ENCODE results near the gene BSND.

Gene BSND

DNA sequence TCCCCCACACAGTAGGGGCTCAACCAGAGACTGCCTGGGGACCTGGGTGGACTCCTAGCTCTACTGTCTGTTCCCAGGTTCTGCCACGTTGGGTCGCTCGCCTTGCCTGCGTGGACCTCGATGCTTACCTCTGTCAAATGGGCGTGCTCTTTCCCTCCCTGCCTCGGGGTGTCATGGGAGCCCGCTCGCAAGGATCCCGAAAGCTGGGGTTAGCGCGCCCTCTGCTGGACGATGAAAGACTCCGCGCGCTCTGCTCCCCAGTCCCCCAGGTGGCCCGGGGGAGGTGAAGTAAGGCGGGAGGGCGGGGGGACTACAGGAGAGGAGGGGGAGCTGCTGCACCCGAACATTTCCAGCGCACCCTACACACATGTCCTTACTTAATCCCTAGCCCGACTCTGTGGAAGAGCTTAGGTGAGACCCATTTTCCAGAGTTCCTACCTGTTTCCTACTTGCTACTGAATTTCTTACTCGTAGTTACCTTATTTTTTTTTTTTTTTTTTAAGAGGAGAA lies 2.3 kb upstream of the BSND start:
- CTCF ChIA-PET, result interaction anchor here (0.5 to 3.4 kb wide), 15 partner anchors 10 to 175 kb away, joined by 3 to 45 read pairs (median 3); no protein-coding TSS in a partner anchor
- peak; percentile 97 for DNase-seq (ENCODE audit: extremely low spot score)

GRCh38 chr1:54996869-54997710 lies 1.6 kb upstream of the BSND start:
- DNase-seq (ENCODE audit: extremely low spot score), result peak; percentile 42
- POLR2A ChIA-PET, result no interaction called here
- no peak for TF ChIP-seq TARDBP (IDR thresholded peaks at IDR 0.05)
- CTCF ChIA-PET, result interaction anchor here (0.6 to 3.4 kb wide), 13 partner anchors 9 to 93 kb away, joined by 3 to 45 read pairs (median 3); no protein-coding TSS in a partner anchor

More for the DNA sequence above, 2.3 kb upstream of the BSND start:
- POLR2A ChIA-PET, result no interaction called here
- no peak for TF ChIP-seq NFRKB (IDR thresholded peaks at IDR 0.05)
- TF ChIP-seq L3MBTL2 (conservative IDR thresholded peaks at IDR 0.05), result peak; percentile 64
- no peak for TF ChIP-seq ZNF384 (IDR thresholded peaks at IDR 0.05)
- no peak for TF ChIP-seq HDGF (IDR thresholded peaks at IDR 0.05; ENCODE audit: borderline replicate concordance)

- no peak for DNase-seq (ENCODE audit: extremely low spot score)
- ChIA-PET CTCF (interaction anchor here (2.2 to 3.4 kb wide), 2 partner anchors 47 to 52 kb away, joined by 26 to 45 read pairs; no protein-coding TSS in a partner anchor), POLR2A (no interaction called here)
- TF ChIP-seq FOXK2 (IDR thresholded peaks at IDR 0.05) (no peak), SUZ12 (IDR thresholded peaks at IDR 0.05) (no peak), CTBP1 (IDR thresholded peaks at IDR 0.05; ENCODE audit: borderline replicate concordance) (no peak), NFRKB (IDR thresholded peaks at IDR 0.05) (no peak), LEF1 (IDR thresholded peaks at IDR 0.05; ENCODE audit: borderline replicate concordance) (no peak), SP1 (IDR thresholded peaks at IDR 0.05) (no peak), ELF4 (IDR thresholded peaks at IDR 0.05) (no peak), BHLHE40 (IDR thresholded peaks at IDR 0.05; ENCODE audit: borderline replicate concordance) (no peak), ARNT (IDR thresholded peaks at IDR 0.05) (no peak), TARDBP (IDR thresholded peaks at IDR 0.05) (no peak), PKNOX1 (IDR thresholded peaks at IDR 0.05) (no peak), FOXM1 (IDR thresholded peaks at IDR 0.05; ENCODE audit: borderline replicate concordance) (no peak), FOXA1 (IDR thresholded peaks at IDR 0.05) (no peak), HDGF (IDR thresholded peaks at IDR 0.05; ENCODE audit: borderline replicate concordance) (no peak), ZNF384 (IDR thresholded peaks at IDR 0.05) (no peak), L3MBTL2 (conservative IDR thresholded peaks at IDR 0.05) (no peak)
These were observed 1.1 kb upstream of the BSND start for GRCh38 chr1:54997711-54997986.

- POLR2A ChIA-PET, result no interaction called here
- no peak for DNase-seq (ENCODE audit: extremely low spot score)
- TF ChIP-seq TARDBP (IDR thresholded peaks at IDR 0.05) (no peak), ZNF384 (IDR thresholded peaks at IDR 0.05) (no peak), FOXM1 (IDR thresholded peaks at IDR 0.05; ENCODE audit: borderline replicate concordance) (no peak), LEF1 (IDR thresholded peaks at IDR 0.05; ENCODE audit: borderline replicate concordance) (no peak), BHLHE40 (IDR thresholded peaks at IDR 0.05; ENCODE audit: borderline replicate concordance) (no peak), CTBP1 (IDR thresholded peaks at IDR 0.05; ENCODE audit: borderline replicate concordance) (no peak), ELF4 (IDR thresholded peaks at IDR 0.05) (no peak), NFRKB (IDR thresholded peaks at IDR 0.05) (no peak), HDGF (IDR thresholded peaks at IDR 0.05; ENCODE audit: borderline replicate concordance) (no peak), L3MBTL2 (conservative IDR thresholded peaks at IDR 0.05) (no peak), SP1 (IDR thresholded peaks at IDR 0.05) (no peak), ARNT (IDR thresholded peaks at IDR 0.05) (no peak), FOXK2 (IDR thresholded peaks at IDR 0.05) (no peak), PKNOX1 (IDR thresholded peaks at IDR 0.05) (no peak), FOXA1 (IDR thresholded peaks at IDR 0.05) (no peak), SUZ12 (IDR thresholded peaks at IDR 0.05) (no peak)
- CTCF ChIA-PET, result interaction anchor here (0.7 to 3.4 kb wide), 3 partner anchors 52 to 53 kb away, joined by 3 to 45 read pairs (median 4); no protein-coding TSS in a partner anchor
These were observed 633 bp upstream of the BSND start for GRCh38 chr1:54998100-54998499.

- no peak for DNase-seq (ENCODE audit: extremely low spot score)
- no peak for TF ChIP-seq ZNF384 (IDR thresholded peaks at IDR 0.05)
- TF ChIP-seq SP1 (IDR thresholded peaks at IDR 0.05), result no peak
- TF ChIP-seq FOXK2 (IDR thresholded peaks at IDR 0.05), result no peak
- no peak for TF ChIP-seq BHLHE40 (IDR thresholded peaks at IDR 0.05; ENCODE audit: borderline replicate concordance)
- no peak for TF ChIP-seq NFRKB (IDR thresholded peaks at IDR 0.05)
- TF ChIP-seq ARNT (IDR thresholded peaks at IDR 0.05), result no peak
- no peak for TF ChIP-seq SUZ12 (IDR thresholded peaks at IDR 0.05)
- TF ChIP-seq L3MBTL2 (conservative IDR thresholded peaks at IDR 0.05), result no peak
- no peak for TF ChIP-seq FOXA1 (IDR thresholded peaks at IDR 0.05)
- TF ChIP-seq HDGF (IDR thresholded peaks at IDR 0.05; ENCODE audit: borderline replicate concordance), result no peak
- TF ChIP-seq CTBP1 (IDR thresholded peaks at IDR 0.05; ENCODE audit: borderline replicate concordance), result no peak
- TF ChIP-seq FOXM1 (IDR thresholded peaks at IDR 0.05; ENCODE audit: borderline replicate concordance), result no peak
- CTCF ChIA-PET, result interaction anchor here (1.3 kb wide), 1 partner anchor 22 kb away, joined by 4 read pairs; no protein-coding TSS in a partner anchor
- POLR2A ChIA-PET, result no interaction called here
These were observed 1.7 kb downstream of the BSND start for GRCh38 chr1:55000110-55001085.

DNA sequence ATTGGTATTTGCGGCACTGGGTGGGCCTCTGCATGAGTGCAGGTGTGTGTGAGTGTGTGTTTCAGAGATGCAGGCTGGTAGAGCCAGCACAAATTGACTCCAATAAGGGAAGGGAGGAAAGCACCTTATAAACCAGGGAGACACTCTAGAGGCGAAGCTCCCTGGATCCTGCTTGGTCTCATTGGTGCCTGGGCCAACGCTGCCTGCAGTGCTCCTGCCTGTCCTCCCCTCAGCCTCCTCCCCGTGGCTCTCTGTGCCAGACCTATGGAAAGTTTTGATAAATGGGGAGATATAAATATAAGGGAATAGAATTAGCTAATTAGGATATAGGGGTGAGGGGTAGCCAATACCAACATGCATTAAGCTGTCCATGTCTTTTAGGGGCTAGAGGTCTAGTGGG lies 2.6 kb downstream of the BSND start:
- no peak for DNase-seq (ENCODE audit: extremely low spot score)
- no peak for TF ChIP-seq NFRKB (IDR thresholded peaks at IDR 0.05)
- no peak for TF ChIP-seq TARDBP (IDR thresholded peaks at IDR 0.05)
- no peak for TF ChIP-seq PKNOX1 (IDR thresholded peaks at IDR 0.05)
- no peak for TF ChIP-seq ARNT (IDR thresholded peaks at IDR 0.05)
- TF ChIP-seq SUZ12 (IDR thresholded peaks at IDR 0.05), result no peak
- TF ChIP-seq BHLHE40 (IDR thresholded peaks at IDR 0.05; ENCODE audit: borderline replicate concordance), result no peak
- no peak for TF ChIP-seq ELF4 (IDR thresholded peaks at IDR 0.05)
- TF ChIP-seq FOXM1 (IDR thresholded peaks at IDR 0.05; ENCODE audit: borderline replicate concordance), result no peak
- no peak for TF ChIP-seq HDGF (IDR thresholded peaks at IDR 0.05; ENCODE audit: borderline replicate concordance)
- TF ChIP-seq L3MBTL2 (conservative IDR thresholded peaks at IDR 0.05), result no peak
- no peak for TF ChIP-seq FOXA1 (IDR thresholded peaks at IDR 0.05)
- no peak for TF ChIP-seq LEF1 (IDR thresholded peaks at IDR 0.05; ENCODE audit: borderline replicate concordance)
- no peak for TF ChIP-seq FOXK2 (IDR thresholded peaks at IDR 0.05)
- ChIA-PET POLR2A (no interaction called here), CTCF (interaction anchor here (1.2 kb wide), 1 partner anchor 21 kb away, joined by 4 read pairs; no protein-coding TSS in a partner anchor)
